Keratinocyte (primary cell): ENCODE measurements around the gene LTB4R. TPM values are rescaled to one million over a fixed set of nuclear protein-coding genes. Genes with fewer than 3 reads are reported as not detected.

Experiments
- DNase-seq: peaks from one replicate; pipeline ENCODE4 v3.0.0-alpha.2; 2011; ENCODE audit warnings: low read depth, missing footprints, low spot score
- FAIRE-seq: peaks from 2 replicates; lab custom pipeline; 2011; peaks lifted over from hg19 to GRCh38; lab: Jason Lieb, UNC
- H2AFZ ChIP-seq: 2 replicates; pipeline ENCODE4 v1.6.0; 2012; ENCODE audit warnings: low read length, control low read depth, inconsistent platforms; ENCODE audit not compliant: control insufficient read depth
- H3K27ac ChIP-seq: 2 replicates; pipeline ENCODE4 v1.5.1; 2011; ENCODE audit warnings: low read length; ENCODE audit not compliant: control insufficient read depth, insufficient read depth
- H3K27me3 ChIP-seq: 3 replicates; pipeline ENCODE4 v1.6.0; 2011; ENCODE audit warnings: low read length; ENCODE audit not compliant: control insufficient read depth, insufficient read depth; ENCODE audit errors: extremely low read depth
- H3K36me3 ChIP-seq, 2 experiments: 2 replicates in 1 of 2; 3 replicates in 1 of 2; pipeline ENCODE4 v1.5.1; 2011; ENCODE audit warnings: low read length in 2 of 2, mild to moderate bottlenecking in 1 of 2; ENCODE audit not compliant: control insufficient read depth in 2 of 2, insufficient read depth in 2 of 2; ENCODE audit errors: extremely low read depth in 1 of 2
- H3K4me1 ChIP-seq: 3 replicates; pipeline ENCODE4 v1.5.1; 2011; ENCODE audit warnings: low read length; ENCODE audit not compliant: control insufficient read depth, insufficient read depth; ENCODE audit errors: extremely low read depth
- H3K4me2 ChIP-seq: 3 replicates; pipeline ENCODE4 v1.6.0; 2011; ENCODE audit warnings: low read depth, low read length; ENCODE audit not compliant: control insufficient read depth, insufficient read depth; ENCODE audit errors: extremely low read depth
- H3K4me3 ChIP-seq, 3 experiments: fragments of 200-600 bp in 1 of 3; sonication (generic) in 1 of 3; 2 replicates in 2 of 3; 3 replicates in 1 of 3; pipeline ENCODE4 v1.5.1; 2011 to 2016; ENCODE audit warnings: low read length in 3 of 3, mild to moderate bottlenecking in 3 of 3, control low read depth in 2 of 3, inconsistent platforms in 1 of 3, low read depth in 1 of 3, mixed read lengths in 1 of 3, mixed run types in 1 of 3, moderate library complexity in 1 of 3; ENCODE audit not compliant: control insufficient read depth in 2 of 3, insufficient read depth in 2 of 3; ENCODE audit errors: extremely low read depth in 1 of 3
- H3K79me2 ChIP-seq: 2 replicates; pipeline ENCODE4 v1.6.0; 2012; ENCODE audit warnings: low read length; ENCODE audit not compliant: control insufficient read depth, insufficient read depth
- H3K9ac ChIP-seq: 3 replicates; pipeline ENCODE4 v1.6.0; 2011; ENCODE audit warnings: low read length; ENCODE audit not compliant: control insufficient read depth, insufficient read depth; ENCODE audit errors: extremely low read depth
- H3K9me1 ChIP-seq: 3 replicates; pipeline ENCODE4 v1.6.0; 2011; ENCODE audit warnings: low read length; ENCODE audit not compliant: control insufficient read depth, insufficient read depth; ENCODE audit errors: extremely low read depth
- H3K9me3 ChIP-seq: 2 replicates; pipeline ENCODE4 v1.5.1; 2012; ENCODE audit warnings: low read depth, low read length; ENCODE audit not compliant: control insufficient read depth
- H4K20me1 ChIP-seq: 3 replicates; pipeline ENCODE4 v1.6.0; 2011; ENCODE audit warnings: low read length; ENCODE audit not compliant: control insufficient read depth, insufficient read depth; ENCODE audit errors: extremely low read depth
- EZH2 ChIP-seq: IDR thresholded peaks from one replicate; pipeline ENCODE4 v1.6.1; 2012; ENCODE audit warnings: inconsistent platforms, mild to moderate bottlenecking, low read length, moderate library complexity
- dilution Hi-C: fragments of 300-500 bp; cut with MboI; formaldehyde crosslinking; loops from one replicate; pipeline ENCODE4 v1.7.0; 2020; ENCODE audit warnings: low sequenced_read_pairs; ENCODE audit not compliant: extremely low pct_ligation_motif_present
- polyA plus RNA-seq, 5 experiments: library from polyadenylated mRNA; depleted of rRNA in 3 of 5; stranded (reverse) in 3 of 5; stranded (forward) in 1 of 5; unstranded in 1 of 5; fragments of >200 nt; gene quantifications; 1 replicate in 1 of 5; 2 replicates in 3 of 5; 3 replicates in 1 of 5; pipeline versions ENCODE4 v1.2.1 to v1.2.3, GENCODE V29; 2011 to 2012; ENCODE audit warnings: missing spikeins in 2 of 5, low read depth in 1 of 5, low replicate concordance in 1 of 5
- TF ChIP-seq, protein P1 (sequence below), 3 experiments: IDR thresholded peaks in 1 of 3; conservative IDR thresholded peaks in 1 of 3; optimal IDR thresholded peaks in 1 of 3; 2 replicates in 2 of 3; 3 replicates in 1 of 3; pipeline versions ENCODE3 to v1.5.1; 2011; ENCODE audit warnings: low read length in 3 of 3, mild to moderate bottlenecking in 3 of 3, moderate library complexity in 2 of 3, control low read depth in 1 of 3, inconsistent platforms in 1 of 3; ENCODE audit not compliant: insufficient read depth in 2 of 3; ENCODE audit errors: extremely low read depth in 1 of 3

Gene LTB4R
- polyA plus RNA-seq, 1 donor (not counting 4 experiments of a cell fraction or from before 2014, with no cell fraction given), result 14.6 TPM

DNA sequence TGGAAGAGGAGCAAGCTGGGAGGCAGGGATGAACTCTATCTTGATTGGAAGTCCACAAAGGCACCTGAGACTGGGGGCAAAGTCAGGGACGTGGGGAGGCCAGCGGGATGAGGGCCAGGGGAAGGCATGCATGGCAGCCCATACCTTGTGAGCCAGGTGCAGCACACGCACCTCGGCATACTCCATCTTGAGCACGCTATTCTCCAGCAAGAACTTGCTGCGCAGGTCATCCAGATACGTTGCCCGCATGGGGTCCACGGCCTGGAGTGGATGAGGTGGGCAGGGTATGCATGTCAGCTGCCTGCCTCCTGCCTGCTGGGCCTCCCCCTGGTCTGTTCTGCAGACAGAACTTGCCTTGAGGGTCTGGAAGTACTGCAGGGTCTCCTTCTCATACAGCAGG lies 43.8 kb upstream of the LTB4R start:
- TF ChIP-seq, protein P1, sequence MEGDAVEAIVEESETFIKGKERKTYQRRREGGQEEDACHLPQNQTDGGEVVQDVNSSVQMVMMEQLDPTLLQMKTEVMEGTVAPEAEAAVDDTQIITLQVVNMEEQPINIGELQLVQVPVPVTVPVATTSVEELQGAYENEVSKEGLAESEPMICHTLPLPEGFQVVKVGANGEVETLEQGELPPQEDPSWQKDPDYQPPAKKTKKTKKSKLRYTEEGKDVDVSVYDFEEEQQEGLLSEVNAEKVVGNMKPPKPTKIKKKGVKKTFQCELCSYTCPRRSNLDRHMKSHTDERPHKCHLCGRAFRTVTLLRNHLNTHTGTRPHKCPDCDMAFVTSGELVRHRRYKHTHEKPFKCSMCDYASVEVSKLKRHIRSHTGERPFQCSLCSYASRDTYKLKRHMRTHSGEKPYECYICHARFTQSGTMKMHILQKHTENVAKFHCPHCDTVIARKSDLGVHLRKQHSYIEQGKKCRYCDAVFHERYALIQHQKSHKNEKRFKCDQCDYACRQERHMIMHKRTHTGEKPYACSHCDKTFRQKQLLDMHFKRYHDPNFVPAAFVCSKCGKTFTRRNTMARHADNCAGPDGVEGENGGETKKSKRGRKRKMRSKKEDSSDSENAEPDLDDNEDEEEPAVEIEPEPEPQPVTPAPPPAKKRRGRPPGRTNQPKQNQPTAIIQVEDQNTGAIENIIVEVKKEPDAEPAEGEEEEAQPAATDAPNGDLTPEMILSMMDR (optimal IDR thresholded peaks at IDR 0.05 in 1 of 3, IDR thresholded peaks at IDR 0.05 in 1 of 3, conservative IDR thresholded peaks at IDR 0.05 in 1 of 3; ENCODE audit: extremely low read depth in 1 of 3, insufficient read depth in 2 of 3, low read length in 3 of 3), result no peak
- TF ChIP-seq EZH2, result no peak
- Histone ChIP-seq H4K20me1 (no peaks in the 10 kb centered on the region), H3K9me1 (no peaks in the 10 kb centered on the region), H3K4me3 (no peak overlapping the region), H3K9ac (no peak overlapping the region), H2AFZ (no peak overlapping the region), H3K4me2 (no peak overlapping the region), H3K27me3 (no peaks in the 10 kb centered on the region), H3K36me3 (peaks cover 15 to 27% of the 10 kb centered on the region in 2 experiments), H3K9me3 (no peaks in the 10 kb centered on the region), H3K27ac (no peak overlapping the region), H3K4me1 (peaks cover 37% of the 10 kb centered on the region), H3K79me2 (peaks cover 3% of the 10 kb centered on the region)
- FAIRE-seq (no peak), DNase-seq (no peak)
- dilution Hi-C loops, result no loop called here

DNA sequence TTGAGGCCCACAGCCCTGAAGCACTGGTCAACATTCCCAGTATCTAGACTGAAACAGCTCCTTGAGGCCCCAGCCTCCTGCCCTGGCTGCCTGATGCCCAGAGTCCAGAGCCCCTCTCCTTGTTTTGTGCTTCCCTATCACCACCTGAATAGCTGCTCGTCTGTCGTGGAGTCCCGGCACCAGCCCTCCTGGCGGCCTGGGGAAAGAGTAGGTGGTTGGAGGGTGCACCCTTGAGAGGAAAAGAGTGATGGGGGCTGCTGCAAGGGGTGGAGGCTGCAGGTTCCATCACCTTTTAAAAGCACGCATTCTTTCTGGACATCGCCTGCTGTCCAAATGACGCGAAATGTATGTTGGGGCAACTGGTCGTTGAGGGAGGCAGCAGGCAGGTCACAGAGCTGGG lies 43.1 kb upstream of the LTB4R start:
- H3K27me3 ChIP-seq, result no peaks in the 10 kb centered on the region
- peaks cover 43% of the 10 kb centered on the region for H3K4me1 ChIP-seq
- H3K9ac ChIP-seq, result no peak overlapping the region
- H3K36me3 ChIP-seq, result peaks cover 15 to 27% of the 10 kb centered on the region in 2 experiments
- FAIRE-seq (no peak), DNase-seq (no peak)
- no peaks in the 10 kb centered on the region for H3K9me1 ChIP-seq
- no peaks in the 10 kb centered on the region for H4K20me1 ChIP-seq
- no peak for TF ChIP-seq EZH2
- TF ChIP-seq, protein P1 (optimal IDR thresholded peaks at IDR 0.05 in 1 of 3, IDR thresholded peaks at IDR 0.05 in 1 of 3, conservative IDR thresholded peaks at IDR 0.05 in 1 of 3; ENCODE audit: extremely low read depth in 1 of 3, insufficient read depth in 2 of 3, low read length in 3 of 3), result no peak
- H2AFZ ChIP-seq, result no peak overlapping the region
- no peak overlapping the region for H3K27ac ChIP-seq
- dilution Hi-C loops, result no loop called here
- peaks cover 3% of the 10 kb centered on the region for H3K79me2 ChIP-seq
- H3K4me3 ChIP-seq, result no peak overlapping the region
- no peaks in the 10 kb centered on the region for H3K9me3 ChIP-seq
- no peak overlapping the region for H3K4me2 ChIP-seq
